Measurements from ENCODE around the gene TMEM129.

TMEM129 gene

GRCh38 chr4:1669270-1669669 is 51.9 kb downstream of the TMEM129 start:
- no peak for DNase-seq (ENCODE audit: low read depth in 2 of 2)

GRCh38 chr4:1668488-1668840 is 52.7 kb downstream of the TMEM129 start:
- DNase-seq (ENCODE audit: low read depth in 2 of 2) = no peak

- DNase-seq (ENCODE audit: low read depth in 2 of 2) = no peak
Observed at GRCh38 chr4:1667273-1667672, 53.9 kb downstream of the TMEM129 start.

GRCh38 chr4:1666391-1666790 is 54.7 kb downstream of the TMEM129 start:
- no peak for DNase-seq (ENCODE audit: low read depth in 2 of 2)

All from activated CD4-positive, alpha-beta T cell treated with anti-CD3 and anti-CD28 coated beads for 24 hours (primary cell).